Globus pallidus (tissue), 1 donor: Measurements from ENCODE around the gene MPIG6B.
A peak's percentile ranks its signal among the peaks of the same experiment; 100 is the strongest.

ENCODE experiments used
- DNase-seq: peaks from one replicate; pipeline ENCODE4 v3.0.0-alpha.2; 2015; ENCODE audit warnings: low spot score

Gene MPIG6B

DNA sequence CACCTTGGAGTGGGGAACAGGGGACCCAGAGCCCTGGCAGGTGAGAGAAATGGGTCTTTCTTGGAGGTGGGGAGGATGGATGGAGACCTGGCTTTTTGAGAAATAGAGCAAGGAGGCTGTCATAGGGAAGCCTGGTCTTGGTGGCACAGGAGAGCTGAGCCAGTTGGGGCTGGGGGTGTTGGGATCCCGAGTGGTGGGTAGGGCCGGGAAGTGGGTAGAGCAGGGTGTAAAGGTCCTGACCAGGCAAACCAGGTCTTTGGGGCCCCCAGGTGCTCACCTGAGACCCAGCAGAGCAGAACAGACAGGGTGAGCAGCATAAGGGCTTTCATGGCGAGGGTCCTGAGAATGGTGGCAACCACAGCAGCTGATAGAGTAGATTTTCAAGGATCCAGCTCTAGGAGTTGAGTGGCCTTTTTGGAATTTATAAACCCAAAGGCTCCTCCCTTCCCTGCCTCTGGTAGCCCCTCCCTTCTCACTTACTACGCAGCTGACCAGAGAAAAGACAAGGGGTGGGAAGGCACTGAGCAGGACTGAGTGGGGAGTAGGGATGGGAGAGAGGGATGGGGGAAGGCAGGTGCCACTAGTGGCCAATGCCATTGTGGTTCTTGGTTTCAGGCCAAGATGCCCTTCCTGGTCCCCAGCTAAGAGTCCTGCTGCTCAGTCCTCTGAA lies 1.7 kb upstream of the MPIG6B start, which contains the start of gene LY6G6C:
Gene LY6G6C, minus strand, starts transcription at position 396 of the 670 bp plus-strand sequence. Its CDS starts 67 bp downstream, at position 329.
- DNase-seq: no peak

DNA sequence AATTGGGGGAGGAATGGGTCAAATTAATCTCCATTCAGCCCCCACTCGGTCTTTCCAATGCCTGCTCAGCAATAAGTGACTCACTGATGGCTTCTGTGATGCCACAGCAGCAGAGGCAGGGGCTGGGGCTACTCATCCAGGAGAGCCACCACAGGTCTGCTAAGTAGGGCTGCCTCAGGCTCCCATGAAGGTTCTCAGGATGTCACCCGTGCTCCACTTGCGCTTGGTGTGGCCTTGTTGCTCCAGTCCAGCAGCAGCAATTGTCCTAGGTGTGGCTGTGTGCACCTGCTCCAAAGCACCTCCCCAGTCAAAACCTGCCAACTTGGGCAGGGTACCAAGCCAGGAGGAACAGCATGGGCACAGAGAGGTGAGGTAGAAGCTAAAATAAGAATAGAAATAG lies 1.0 kb upstream of the MPIG6B start:
- no peak for DNase-seq

DNA sequence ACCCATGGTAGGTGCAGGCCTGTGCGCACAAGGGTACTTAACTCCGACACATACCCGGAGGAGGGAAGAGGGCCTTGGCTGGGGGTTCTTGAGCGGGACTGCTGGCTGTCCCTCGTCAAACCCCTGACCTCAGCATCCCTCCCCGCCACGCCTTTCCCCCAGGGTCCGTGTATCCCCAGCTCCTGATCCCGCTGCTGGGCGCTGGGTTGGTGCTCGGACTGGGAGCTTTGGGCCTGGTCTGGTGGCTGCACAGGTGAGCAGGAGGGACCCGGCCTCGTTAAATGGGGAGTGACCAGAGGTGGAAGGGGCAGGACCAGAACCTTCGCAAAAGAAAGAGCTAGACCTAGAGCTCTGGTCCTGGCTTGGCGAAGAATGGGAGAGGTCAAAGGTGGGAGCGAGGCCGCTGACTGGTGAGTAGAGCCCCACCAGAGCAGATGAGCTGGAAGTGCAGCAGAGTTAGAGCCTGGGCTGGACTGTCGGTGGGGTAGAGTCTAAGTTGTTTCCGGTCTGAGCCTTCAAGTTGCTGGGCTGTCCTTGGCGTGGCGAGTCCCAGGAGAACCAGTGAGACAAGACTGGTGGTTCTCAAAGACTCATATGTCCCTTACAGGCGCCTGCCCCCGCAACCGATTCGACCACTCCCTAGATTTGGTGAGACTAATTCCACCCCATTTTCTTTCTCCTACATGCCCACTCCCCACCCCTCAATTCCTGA lies 963 bp downstream of the MPIG6B start:
- DNase-seq: no peak

DNA sequence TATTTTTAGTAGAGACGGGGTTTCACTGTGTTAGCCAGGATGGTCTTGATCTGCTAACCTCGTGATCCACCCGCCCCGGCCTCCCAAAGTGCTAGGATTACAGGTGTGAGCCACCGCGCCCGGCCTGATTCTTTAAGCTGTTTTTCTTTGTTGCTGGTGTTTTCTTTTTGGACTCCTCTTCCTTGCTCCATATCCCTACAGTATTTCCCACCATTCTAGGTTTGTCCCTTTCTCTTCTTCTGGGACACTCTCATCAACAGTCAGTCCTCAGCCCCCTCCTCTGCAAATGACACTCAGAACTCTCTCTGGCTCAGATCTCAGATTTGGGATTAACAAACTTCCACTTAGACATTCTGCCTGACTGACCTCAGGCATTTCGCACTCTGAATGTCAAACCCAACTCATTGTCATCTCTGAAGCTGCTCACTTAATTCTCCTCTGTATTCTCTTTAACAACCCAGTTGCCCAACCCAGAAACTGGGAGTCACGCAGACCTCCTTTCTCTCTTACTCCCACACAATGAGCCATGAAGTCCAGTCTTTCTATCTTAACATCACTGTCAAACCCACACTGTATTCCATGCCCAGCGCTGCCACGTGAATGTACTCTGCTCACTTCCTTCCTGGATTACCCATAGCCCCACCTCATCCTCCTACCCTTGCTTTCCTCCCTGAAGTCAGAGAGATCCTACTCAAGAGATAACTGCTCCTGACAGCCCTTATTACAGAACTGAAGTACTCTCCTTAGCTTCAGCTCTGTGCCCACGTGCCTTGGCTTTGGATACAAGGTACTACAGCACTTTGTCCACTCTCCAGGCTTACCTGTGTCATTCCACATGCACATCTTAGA lies 2.6 kb downstream of the MPIG6B start:
- no peak for DNase-seq

DNA sequence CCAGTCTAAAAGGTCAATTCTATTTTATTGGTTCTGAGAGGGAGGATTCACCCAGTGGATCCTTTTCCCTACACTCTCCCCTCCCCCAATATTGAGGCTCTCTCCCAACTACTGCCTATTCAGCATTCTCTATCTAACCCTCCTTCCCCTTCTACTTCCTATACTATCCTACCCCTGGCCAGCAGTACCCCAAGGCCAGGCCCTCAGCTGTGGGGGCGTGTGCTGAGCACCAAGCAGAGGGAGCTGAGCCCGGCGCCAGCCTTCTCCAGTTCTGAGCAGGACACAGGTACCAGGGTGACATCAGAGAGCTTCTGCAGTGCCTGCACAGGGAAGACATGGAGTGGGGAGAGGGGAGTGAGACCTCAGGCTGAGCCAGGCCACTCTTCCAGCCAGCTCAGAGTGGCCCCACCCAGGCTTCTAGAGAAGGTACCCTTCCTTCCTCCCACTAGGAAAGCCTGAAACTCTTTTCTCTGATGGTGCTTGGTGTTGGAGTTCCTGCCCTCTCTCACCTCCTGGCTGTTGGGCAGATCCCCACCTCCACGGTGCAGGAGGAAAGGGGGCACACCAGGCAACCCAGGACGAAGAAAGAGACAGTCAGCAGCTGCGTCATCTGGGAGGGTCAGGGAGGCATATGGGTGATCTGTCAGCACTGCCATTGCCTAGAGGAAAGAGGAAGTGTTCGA lies 4.0 kb downstream of the MPIG6B start:
- peak; percentile 42 for DNase-seq

DNA sequence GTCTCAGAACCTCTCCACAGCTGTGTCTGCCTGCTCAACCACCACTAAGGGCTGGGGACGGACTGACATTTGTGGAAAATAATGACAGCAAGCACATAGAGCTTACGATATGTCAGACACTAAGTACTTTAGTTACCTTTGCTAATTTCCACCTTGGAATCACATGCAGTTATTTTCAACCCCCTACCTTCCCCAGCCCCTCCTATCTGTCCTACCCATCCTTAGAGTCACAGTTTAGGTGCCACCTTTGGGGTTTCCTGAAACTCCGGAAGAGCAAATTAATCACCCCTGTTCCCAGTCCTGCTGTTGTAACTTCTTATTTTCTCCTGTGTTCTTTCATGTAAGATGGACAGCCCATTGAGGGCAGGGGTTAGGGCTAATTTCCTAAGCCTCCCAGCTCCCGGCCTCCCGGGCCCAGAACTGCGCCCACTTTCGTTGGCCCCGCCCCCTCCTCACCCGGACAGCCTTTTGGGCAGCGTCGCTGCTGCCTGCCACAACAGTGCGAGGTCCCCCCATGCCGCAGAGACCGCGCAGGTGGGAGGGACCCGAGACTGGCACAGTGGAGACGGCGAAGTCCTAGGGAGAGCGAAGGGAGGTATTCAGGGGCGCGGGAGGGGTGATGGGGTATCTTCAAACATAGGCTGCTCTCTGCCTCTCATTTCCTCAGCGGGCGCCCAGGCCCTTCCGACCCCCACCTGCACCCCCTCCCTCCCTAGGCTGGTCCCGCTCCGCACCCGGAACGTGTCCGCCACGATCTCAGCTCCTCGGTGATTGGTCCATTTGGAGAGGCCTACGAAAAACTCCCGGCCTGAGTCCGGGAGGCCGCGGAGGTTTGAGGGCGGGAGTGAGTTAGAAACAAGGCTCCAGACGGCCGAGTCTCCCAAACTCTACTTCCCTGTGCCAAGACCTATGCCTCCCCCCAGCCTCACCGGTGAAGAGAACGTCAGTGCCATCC lies 4.8 kb downstream of the MPIG6B start:
- DNase-seq: no peak

DNA sequence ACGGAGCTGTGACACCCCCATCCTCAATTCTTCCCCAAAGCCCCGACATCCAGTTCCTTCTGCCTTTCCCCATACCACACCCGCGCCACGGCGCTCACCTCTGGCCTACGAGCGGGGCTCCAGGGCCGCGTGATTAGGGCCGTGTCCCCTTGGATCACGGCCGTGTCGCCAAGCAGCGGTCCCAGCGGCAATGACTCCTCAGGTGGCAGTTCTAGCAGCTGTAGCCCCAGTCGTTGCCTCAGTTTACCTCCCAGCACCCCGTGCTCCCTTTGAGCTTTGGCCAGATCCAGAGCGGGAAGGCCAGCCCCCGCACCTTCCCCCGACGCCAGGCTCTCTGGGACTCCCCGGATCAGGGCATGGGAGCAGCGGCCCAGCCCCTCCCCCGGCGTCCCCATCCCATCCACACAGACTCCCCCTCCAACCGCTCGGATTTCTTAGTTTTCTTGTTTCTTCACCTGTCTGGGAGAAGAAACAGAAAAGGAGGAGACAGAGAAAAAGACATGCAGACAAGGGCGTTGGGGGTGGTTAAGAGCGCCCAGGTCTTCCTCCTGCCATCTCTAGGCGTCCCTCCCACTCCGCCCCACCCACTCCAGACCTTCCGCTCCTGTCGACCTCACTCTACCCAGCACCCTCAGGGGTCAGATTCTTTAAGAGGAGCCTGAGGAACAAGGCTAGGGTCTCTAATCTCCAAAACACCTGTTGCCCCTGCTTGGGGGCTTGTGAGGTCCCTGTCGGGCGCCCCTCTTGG lies 5.8 kb downstream of the MPIG6B start, which contains the start of gene DDAH2:
Gene DDAH2, minus strand, starts transcription at position 533 of the 748 bp plus-strand sequence. Its CDS starts 138 bp downstream, at position 395.
- DNase-seq: no peak

DNA sequence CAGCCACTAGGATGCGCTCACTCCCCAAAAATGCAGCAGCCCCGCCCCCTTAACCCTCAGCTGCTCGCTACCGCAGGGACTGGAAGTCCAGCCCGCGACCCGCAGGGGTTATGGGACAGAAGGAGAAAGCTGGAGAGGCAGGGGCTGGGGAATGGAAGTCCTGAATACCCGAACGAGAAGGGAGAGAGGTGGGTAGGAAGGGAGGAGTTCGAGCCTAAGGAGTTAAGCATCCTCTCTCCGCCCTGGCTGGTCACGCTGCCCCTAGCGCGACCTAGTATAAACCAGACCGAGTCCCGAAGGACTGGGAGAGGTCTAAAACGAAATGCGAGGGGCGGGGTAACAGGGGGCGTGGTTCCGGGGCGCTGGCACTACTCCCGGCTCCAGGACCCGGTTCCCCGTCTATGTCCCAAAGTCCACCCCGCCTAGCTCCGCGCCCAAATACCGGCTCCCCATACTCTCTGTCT lies 6.4 kb downstream of the MPIG6B start:
- peak; percentile 80 for DNase-seq

DNA sequence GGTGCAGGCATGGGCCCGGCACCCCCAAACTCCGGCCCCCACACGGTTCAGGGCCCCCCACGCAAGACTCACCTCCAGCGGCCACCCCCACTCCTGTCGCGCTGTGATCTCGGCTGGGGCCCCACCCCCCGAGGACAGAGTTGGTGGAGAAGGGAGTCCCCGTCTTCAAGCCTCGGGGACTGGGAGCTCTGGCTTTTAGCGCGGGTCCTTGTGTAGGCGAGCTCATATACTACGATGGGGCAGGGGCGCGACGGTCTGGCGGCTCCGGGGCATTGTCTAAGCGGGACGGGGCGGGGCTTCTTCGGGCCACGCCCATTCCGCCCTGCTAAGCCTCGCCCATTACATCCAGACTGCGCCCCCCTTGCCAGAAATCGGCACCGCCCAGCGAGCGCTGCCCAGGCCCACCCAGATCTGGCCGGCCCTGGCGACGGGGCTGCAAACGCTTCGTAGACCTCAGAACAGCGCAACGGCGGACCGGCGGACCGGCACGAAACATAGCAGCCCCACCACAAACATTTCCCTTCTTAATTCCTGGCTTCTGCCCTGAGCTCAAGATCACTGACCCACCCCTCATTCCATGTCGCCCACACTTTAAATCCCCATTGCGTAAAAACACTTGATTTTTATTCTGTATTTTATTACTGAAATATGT lies 6.9 kb downstream of the MPIG6B start:
- DNase-seq: peak; percentile 79

DNA sequence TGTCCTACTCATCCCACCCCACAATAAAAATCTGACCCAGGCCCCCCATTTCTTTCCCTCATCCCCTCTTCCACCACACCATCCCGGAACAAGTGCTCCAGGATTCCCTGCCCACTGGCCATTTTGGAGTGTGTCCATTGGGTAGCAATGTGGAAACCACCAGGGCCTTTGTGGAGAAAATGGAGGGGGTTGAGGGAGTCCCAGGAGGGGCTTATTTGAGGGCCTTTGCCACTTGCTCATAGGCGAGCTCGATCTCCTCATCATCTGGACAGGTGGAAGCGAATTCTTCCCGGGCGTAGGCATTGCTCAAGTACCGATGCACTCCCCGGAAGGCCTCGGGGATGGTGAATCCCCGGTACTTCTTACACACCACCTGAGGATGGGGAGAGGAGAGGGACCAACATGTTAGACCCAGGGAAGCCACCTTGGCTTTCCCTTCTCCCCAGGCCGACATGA lies 7.5 kb downstream of the MPIG6B start:
- no peak for DNase-seq

DNA sequence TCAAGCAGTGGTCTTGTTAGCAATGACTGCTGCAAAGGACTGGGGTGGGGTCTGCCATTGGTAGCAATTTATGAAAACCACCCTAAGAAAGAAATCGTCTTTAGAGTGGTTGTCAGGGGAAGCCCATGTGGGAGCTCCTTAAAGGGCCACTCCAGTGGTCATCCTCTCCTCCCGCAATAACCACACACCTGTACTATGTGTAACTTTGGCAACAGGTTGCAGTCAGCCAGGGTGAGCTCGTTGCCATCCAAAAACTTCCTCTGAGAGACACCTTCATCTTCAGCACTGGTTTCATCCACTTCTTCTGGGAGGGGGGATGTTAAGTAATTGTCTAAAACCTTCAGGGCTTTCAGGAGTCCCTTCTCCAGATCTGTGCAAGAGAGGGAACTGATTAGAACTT lies 8.9 kb downstream of the MPIG6B start:
- no peak for DNase-seq

DNA sequence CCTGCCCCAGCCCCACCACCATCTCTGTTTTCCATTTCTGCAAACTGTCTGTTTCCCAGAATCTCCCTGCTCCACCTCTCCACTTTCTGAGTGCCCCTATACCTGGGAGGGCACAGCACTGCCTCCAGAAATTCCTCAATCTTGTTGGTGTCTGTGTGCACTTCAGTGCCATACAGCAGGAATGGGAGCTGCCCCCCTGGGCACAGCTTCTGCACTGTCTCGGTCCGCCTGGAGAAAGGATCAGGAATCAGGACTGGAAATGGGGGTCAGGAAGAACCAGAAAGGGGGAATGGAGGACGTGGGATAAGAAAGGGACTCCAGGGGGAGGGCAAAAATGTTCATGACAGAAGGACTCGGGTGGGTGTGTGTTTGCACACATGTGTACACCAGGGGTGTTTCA lies 10.6 kb downstream of the MPIG6B start:
- no peak for DNase-seq

DNA sequence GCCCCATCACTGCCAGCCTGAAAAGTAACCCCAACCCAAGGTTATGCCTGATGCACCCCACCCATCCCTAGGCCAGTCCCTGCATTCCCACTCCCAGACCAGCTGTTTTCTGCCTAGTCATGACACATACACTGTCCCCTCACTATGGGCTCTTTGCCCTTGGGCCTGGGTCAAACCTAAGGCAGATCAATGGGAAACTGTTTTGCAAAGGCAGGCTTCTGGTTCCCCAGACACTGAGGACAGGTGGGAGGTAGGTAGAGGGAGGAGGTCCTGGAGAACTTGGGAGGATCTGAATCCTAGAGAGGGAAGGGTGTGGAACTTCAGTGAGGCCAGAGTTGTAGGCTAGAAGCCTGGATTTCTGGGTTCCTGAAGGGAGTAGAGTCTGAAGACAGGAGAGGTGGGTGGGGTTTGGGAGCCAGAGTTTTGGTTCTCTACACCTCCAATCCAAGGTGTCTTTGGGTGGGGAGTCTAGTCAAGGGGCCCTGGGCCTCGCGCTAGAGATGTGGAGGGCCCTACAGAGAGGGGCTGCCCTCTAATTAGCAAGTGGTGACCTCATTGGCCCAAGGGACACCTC lies 11.2 kb downstream of the MPIG6B start:
- DNase-seq: no peak

DNA sequence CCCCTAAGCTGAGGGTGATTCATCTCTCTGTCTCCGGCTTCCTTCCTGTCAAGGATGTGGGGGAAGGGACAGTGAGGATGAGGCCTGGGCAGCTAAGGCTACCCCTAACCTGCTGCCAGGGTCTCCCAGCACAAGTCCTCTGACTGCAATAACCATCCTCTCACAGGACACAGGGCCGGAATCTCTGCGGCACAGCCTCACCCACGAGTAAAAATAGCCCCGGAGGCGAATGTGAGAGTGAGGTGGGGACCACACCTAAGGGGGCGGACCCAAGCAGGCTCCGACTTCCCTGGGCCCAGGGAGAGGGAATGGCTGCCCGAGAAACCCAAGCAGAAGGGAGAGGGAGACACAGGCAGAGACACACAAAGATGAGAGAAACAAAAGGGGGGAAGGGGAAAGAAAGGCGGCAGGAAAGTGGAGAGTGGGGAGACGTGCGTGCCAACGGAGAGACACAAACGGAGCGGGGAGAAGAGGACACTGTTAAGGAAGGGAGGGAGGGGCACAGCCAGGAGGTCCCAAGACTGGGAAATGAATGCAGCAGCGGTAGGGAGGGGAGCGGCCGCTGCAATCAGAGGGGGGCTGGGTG lies 11.7 kb downstream of the MPIG6B start:
- DNase-seq: no peak

DNA sequence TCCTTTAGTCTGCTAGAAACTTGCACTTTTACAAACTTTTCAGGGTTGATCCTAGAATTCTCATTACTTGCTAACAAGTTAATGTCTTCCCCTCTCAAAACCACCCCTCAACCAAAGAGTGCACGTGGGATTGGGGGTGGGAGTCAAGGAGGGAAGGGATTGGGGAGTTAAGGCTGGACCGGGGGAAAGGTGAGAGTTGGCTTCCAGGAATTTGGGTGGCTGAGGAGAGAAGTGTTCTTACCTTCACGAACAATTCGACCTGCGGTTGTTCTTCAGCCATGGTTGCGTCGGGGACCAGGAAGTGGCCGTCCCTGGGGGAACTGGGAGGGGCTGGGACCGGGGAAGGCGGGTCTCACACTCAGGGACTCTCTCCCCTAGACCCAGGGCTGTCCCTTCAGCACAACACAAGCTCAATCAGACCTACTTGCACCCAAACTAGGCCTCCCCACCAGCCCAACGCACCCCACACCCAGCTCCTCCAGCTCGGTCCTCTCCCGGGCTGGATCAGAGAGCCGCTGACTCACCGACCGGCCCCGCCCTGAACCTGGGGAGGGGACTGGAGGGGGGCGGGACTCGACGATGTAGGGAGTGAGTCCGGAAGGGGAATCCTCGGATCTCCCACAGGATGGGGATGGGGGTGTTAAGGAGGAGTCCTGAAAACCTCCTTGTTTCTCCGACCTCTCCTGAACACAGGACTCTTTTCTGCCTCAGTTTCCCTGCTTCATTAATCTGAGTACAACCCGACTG lies 13.0 kb downstream of the MPIG6B start, which contains the start of gene CLIC1:
Gene CLIC1, minus strand, starts transcription at position 510 of the 747 bp plus-strand sequence. Its CDS starts 230 bp downstream, at position 280.
- DNase-seq: peak; percentile 33

DNA sequence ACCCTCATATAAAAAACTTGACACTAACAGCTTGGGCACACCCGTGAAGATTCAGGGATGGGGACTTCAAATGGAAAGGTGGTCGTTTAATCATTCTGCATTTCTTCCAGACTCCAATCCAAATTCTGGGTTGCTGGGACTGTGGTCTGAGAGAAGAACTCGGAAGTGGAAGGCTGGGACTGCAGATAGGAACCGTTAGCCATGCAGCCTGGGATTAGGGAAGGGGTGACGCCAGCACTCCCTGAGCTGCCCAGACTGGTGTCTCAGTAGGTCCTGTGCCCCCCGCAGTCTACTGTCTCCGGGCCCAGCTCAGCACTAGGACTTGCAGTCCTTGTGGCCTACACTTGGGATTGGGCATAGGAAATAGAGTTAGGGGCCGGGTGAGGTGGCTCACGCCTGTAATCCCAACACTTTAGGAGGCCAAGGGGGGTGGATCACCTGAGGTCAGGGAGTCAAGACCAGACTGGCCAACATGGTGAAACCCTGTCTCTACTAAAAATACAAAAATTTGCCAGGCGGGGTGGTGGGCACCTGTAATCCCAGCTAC lies 13.7 kb downstream of the MPIG6B start:
- DNase-seq: no peak

DNA sequence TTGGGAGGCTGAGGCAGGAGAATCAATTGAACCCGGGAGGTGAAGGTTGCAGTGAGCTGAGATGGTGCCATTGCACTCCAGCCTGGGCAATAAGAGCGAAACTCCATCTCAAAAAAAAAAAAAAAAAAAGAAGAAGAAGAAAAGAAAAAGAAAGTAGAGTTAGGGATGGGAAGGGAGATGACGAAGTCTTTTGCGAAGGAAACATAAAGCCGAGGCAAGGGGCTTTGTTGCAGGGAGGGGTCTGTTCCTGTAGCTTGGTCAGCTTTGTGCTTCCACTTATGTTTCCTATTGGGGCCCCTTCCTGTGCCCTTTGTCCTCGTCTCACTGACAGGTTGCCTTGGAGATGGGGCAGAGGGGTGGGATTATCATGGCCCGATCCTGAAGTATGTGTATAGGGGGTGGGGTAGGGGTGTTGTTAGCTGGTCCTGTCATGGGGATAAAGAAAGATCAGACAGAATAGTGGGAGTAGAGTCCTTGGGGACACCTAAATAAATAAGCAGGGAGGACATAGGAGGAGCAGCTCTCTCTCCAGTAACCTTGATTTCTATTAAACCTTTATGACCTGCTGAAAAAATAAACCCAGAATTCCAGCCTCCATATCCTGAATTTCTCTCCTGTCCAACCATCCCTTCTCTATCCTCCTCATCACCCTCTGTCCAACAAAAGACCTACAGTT lies 14.3 kb downstream of the MPIG6B start:
- peak; percentile 20 for DNase-seq
